Fibroblast of lung (primary cell): Measurements from ENCODE around the gene TGFBR3. TPM values are rescaled to one million over a fixed set of nuclear protein-coding genes. Genes with fewer than 3 reads are reported as not detected.

Experiments used
- DNase-seq, 2 donors: peaks; one replicate each; pipeline versions ENCODE4 v3.0.0 to v3.0.0-alpha.2; 2010; ENCODE audit warnings: low read depth in 2 of 2
- H2AFZ ChIP-seq: 2 replicates; pipeline ENCODE4 v1.5.1; 2012; ENCODE audit warnings: low read length, control low read depth, inconsistent platforms
- H3K27ac ChIP-seq: 2 replicates; pipeline ENCODE4 v1.5.1; 2011; ENCODE audit warnings: low read length, control low read depth; ENCODE audit not compliant: insufficient read depth
- H3K27me3 ChIP-seq: 2 replicates; pipeline ENCODE4 v1.5.1; 2011; ENCODE audit warnings: mild to moderate bottlenecking, low read length; ENCODE audit not compliant: control insufficient read depth, insufficient read depth
- H3K36me3 ChIP-seq: 2 replicates; pipeline ENCODE4 v1.5.1; 2011; ENCODE audit warnings: low read length; ENCODE audit not compliant: control insufficient read depth, insufficient read depth
- H3K4me1 ChIP-seq: 2 replicates; pipeline ENCODE4 v1.5.1; 2011; ENCODE audit warnings: low read length; ENCODE audit not compliant: control insufficient read depth, insufficient read depth; ENCODE audit errors: extremely low read depth
- H3K4me2 ChIP-seq: 2 replicates; pipeline ENCODE4 v1.5.1; 2011; ENCODE audit warnings: low read length, control low read depth; ENCODE audit not compliant: insufficient read depth; ENCODE audit errors: extremely low read depth
- H3K4me3 ChIP-seq, 4 experiments: fragments of 200-600 bp in 1 of 4; sonication (generic) in 1 of 4; replicated peaks in 1 of 4; 2 replicates each; pipeline ENCODE4 v1.5.1; 2011 to 2016; ENCODE audit warnings: low read length in 4 of 4, low read depth in 3 of 4, mild to moderate bottlenecking in 3 of 4, control low read depth in 2 of 4, inconsistent platforms in 1 of 4, mixed read lengths in 1 of 4; ENCODE audit not compliant: insufficient read depth in 1 of 4; ENCODE audit errors: control extremely low read depth in 1 of 4
- H3K79me2 ChIP-seq: 2 replicates; pipeline ENCODE4 v1.5.1; 2012; ENCODE audit warnings: mild to moderate bottlenecking, low read length, inconsistent platforms; ENCODE audit not compliant: control insufficient read depth, insufficient read depth
- H3K9ac ChIP-seq: 2 replicates; pipeline ENCODE4 v1.5.1; 2011; ENCODE audit warnings: mild to moderate bottlenecking, low read length, control low read depth; ENCODE audit not compliant: insufficient read depth
- H3K9me3 ChIP-seq: 2 replicates; pipeline ENCODE4 v1.5.1; 2012; ENCODE audit warnings: low read depth, low read length; ENCODE audit not compliant: control insufficient read depth, insufficient read depth
- H4K20me1 ChIP-seq: 2 replicates; pipeline ENCODE4 v1.5.1; 2011; ENCODE audit warnings: low read length; ENCODE audit not compliant: control insufficient read depth, insufficient read depth; ENCODE audit errors: extremely low read depth
- EZH2 ChIP-seq: IDR thresholded peaks from 2 replicates; pipeline ENCODE4 v1.5.1; 2012; ENCODE audit warnings: low read length, control low read depth, mild to moderate bottlenecking; ENCODE audit errors: missing control alignments
- polyA plus RNA-seq, 2 donors: library from polyadenylated mRNA; depleted of rRNA in 1 of 2; stranded (reverse) in 1 of 2; unstranded in 1 of 2; fragments of >200 nt; gene quantifications; 2 replicates each; pipeline ENCODE4 v1.2.1, GENCODE V29; 2011 to 2012; ENCODE audit warnings: missing spikeins in 1 of 2
- total RNA-seq: library from RNA; depleted of rRNA; stranded (reverse); fragments of >200 nt; gene quantifications from 2 replicates; pipeline ENCODE4 v1.2.1, GENCODE V29; 2014
- TF ChIP-seq, protein P1 (sequence below), 2 donors: IDR thresholded peaks in 1 of 2; conservative IDR thresholded peaks in 1 of 2; 1 replicate in 1 of 2; 2 replicates in 1 of 2; pipeline ENCODE4 v1.5.1; 2011 to 2012; ENCODE audit warnings: low read length in 2 of 2, control low read depth in 1 of 2, inconsistent platforms in 1 of 2, low read depth in 1 of 2, mild to moderate bottlenecking in 1 of 2

Gene TGFBR3
- total and polyA plus RNA-seq, 2 donors (not counting 1 experiment from before 2014, with no cell fraction given): 68.3 to 98.1 TPM

DNA sequence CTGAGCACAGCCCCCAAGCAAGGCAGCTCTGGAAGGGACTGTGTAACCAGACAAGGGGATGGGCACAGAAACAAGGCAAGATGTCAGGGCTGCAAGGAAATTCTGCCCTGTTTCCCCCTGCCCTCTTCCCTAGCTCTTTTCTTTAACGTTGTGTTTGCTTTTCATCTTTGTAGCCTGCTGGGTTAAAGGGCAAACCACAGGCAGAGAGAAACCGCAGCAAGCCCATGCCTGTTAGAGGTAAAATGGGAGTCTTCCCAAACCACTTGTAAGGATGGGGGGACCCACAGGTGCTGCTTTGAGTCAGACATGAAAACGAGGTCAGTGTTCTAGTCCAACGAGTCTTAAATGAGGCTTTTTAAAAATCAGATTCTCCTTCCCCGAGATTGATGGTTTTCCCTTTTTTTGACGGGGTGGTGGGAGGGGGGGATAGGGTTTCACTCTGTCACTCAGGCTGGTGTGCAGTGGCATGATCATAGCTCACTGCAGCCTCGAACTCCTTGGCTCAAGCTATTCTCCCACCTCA lies 13.3 kb downstream of the TGFBR3 start:
- no peaks in the 10 kb centered on the region for H3K27me3 ChIP-seq

DNA sequence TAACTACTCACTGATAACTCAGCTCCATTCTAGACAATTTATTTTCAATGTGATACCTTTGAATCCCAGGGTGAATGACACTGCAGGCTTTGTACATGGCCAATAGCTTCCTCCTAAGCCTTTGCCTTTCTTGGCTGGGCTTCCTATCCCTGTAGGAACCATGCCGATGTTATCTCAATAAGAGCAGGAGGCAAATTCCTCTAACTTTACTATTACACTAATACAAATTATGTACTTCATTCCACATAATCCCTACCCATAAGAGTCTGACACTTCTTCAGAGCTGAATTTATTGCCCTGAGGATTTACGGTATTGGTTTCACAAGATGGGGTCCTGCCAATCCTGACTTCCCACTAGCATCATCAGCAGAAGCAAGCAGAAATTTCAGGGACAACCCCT lies 14.0 kb downstream of the TGFBR3 start:
- H3K4me3 ChIP-seq: no peak overlapping the region
- H2AFZ ChIP-seq: no peak overlapping the region
- H3K27me3 ChIP-seq: no peaks in the 10 kb centered on the region
- H3K27ac ChIP-seq: no peak overlapping the region
- TF ChIP-seq, protein P1, sequence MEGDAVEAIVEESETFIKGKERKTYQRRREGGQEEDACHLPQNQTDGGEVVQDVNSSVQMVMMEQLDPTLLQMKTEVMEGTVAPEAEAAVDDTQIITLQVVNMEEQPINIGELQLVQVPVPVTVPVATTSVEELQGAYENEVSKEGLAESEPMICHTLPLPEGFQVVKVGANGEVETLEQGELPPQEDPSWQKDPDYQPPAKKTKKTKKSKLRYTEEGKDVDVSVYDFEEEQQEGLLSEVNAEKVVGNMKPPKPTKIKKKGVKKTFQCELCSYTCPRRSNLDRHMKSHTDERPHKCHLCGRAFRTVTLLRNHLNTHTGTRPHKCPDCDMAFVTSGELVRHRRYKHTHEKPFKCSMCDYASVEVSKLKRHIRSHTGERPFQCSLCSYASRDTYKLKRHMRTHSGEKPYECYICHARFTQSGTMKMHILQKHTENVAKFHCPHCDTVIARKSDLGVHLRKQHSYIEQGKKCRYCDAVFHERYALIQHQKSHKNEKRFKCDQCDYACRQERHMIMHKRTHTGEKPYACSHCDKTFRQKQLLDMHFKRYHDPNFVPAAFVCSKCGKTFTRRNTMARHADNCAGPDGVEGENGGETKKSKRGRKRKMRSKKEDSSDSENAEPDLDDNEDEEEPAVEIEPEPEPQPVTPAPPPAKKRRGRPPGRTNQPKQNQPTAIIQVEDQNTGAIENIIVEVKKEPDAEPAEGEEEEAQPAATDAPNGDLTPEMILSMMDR (conservative IDR thresholded peaks at IDR 0.05 in 1 of 2, IDR thresholded peaks at IDR 0.05 in 1 of 2; ENCODE audit: low read depth in 1 of 2, low read length in 2 of 2): no peak
- TF ChIP-seq EZH2: no peak
- peak overlapping the region; percentile 66 for H3K4me2 ChIP-seq
- peaks cover 6% of the 10 kb centered on the region for H3K4me1 ChIP-seq
- peaks cover 66% of the 10 kb centered on the region for H3K79me2 ChIP-seq
- H3K9ac ChIP-seq: no peak overlapping the region
- no peaks in the 10 kb centered on the region for H4K20me1 ChIP-seq
- H3K36me3 ChIP-seq: no peaks in the 10 kb centered on the region
- no peaks in the 10 kb centered on the region for H3K9me3 ChIP-seq
- peak; percentile 28 to 48 for DNase-seq

More for the DNA sequence above, 13.3 kb downstream of the TGFBR3 start:
- Histone ChIP-seq H3K4me1 (peaks cover 6% of the 10 kb centered on the region), H3K79me2 (peaks cover 66% of the 10 kb centered on the region), H3K4me2 (peak overlapping the region; percentile 66), H3K36me3 (no peaks in the 10 kb centered on the region), H3K4me3 (no peak overlapping the region), H3K9ac (no peak overlapping the region), H4K20me1 (no peaks in the 10 kb centered on the region), H3K9me3 (no peaks in the 10 kb centered on the region), H3K27ac (no peak overlapping the region), H2AFZ (no peak overlapping the region)
- peak; percentile 32 to 64 for DNase-seq
- TF ChIP-seq, protein P1 (conservative IDR thresholded peaks at IDR 0.05 in 1 of 2, IDR thresholded peaks at IDR 0.05 in 1 of 2; ENCODE audit: low read depth in 1 of 2, low read length in 2 of 2): no peak
- TF ChIP-seq EZH2: no peak

DNA sequence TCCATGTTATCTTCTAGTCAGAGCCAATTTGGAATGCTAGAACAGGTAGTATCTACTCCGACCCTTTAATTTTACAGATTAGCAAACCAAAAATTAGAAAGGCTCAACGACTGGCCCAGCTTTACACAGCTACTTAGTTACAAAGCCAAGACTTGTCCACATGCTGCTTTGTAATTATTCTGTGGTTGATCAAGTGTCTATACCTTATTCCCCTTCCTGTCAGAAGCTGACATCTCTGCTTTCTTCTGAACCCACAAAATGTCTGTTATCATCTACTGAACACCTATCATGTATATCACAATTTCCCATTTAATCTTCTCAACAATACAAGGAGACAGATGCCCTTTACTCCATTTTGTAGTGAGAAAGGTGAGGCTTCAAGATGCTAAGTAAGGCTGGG lies 15.6 kb downstream of the TGFBR3 start:
- H3K4me3 ChIP-seq: no peak overlapping the region
- peaks cover 66% of the 10 kb centered on the region for H3K79me2 ChIP-seq
- no peak for TF ChIP-seq EZH2
- TF ChIP-seq, protein P1 (conservative IDR thresholded peaks at IDR 0.05 in 1 of 2, IDR thresholded peaks at IDR 0.05 in 1 of 2; ENCODE audit: low read depth in 1 of 2, low read length in 2 of 2): no peak
- no peak overlapping the region for H3K4me2 ChIP-seq
- H3K9ac ChIP-seq: no peak overlapping the region
- H3K9me3 ChIP-seq: no peaks in the 10 kb centered on the region
- H3K4me1 ChIP-seq: peaks cover 6% of the 10 kb centered on the region
- DNase-seq: no peak
- no peaks in the 10 kb centered on the region for H3K36me3 ChIP-seq
- no peak overlapping the region for H3K27ac ChIP-seq
- no peaks in the 10 kb centered on the region for H3K27me3 ChIP-seq
- no peaks in the 10 kb centered on the region for H4K20me1 ChIP-seq
- no peak overlapping the region for H2AFZ ChIP-seq
